Osteoblast (primary cell): ENCODE results near the gene LAMB2. TPM values are rescaled to one million over a fixed set of nuclear protein-coding genes. Genes with fewer than 3 reads are reported as not detected.

ENCODE experiments used
- DNase-seq: peaks from one replicate; pipeline ENCODE4 v3.0.0; 2011; ENCODE audit warnings: low spot score, mixed read lengths; ENCODE audit not compliant: insufficient read length; ENCODE audit errors: missing footprints
- H2AFZ ChIP-seq: 2 replicates; pipeline ENCODE4 v1.6.0; 2011; ENCODE audit warnings: mild to moderate bottlenecking, low read length
- H3K27ac ChIP-seq: 2 replicates; pipeline ENCODE4 v1.5.1; 2011; ENCODE audit warnings: mild to moderate bottlenecking, low read depth, low read length, moderate library complexity
- H3K27me3 ChIP-seq: 2 replicates; pipeline ENCODE4 v1.6.0; 2012; ENCODE audit warnings: mild to moderate bottlenecking, control low read depth, inconsistent platforms, low read length, moderate library complexity; ENCODE audit not compliant: insufficient read depth
- H3K36me3 ChIP-seq: 2 replicates; pipeline ENCODE4 v1.5.1; 2011; ENCODE audit warnings: mild to moderate bottlenecking, low read length, control low read depth, moderate library complexity; ENCODE audit not compliant: insufficient read depth
- H3K4me1 ChIP-seq: 2 replicates; pipeline ENCODE4 v1.5.1; 2011; ENCODE audit warnings: mild to moderate bottlenecking, low read length, control low read depth, moderate library complexity; ENCODE audit not compliant: insufficient read depth
- H3K4me2 ChIP-seq: 2 replicates; pipeline ENCODE4 v1.6.0; 2011; ENCODE audit warnings: mild to moderate bottlenecking, low read length; ENCODE audit not compliant: insufficient read depth
- H3K4me3 ChIP-seq: fragments of 200-600 bp; sonication (generic); 3 replicates; pipeline ENCODE4 v1.5.1; 2012; ENCODE audit warnings: mild to moderate bottlenecking, low read length, inconsistent platforms; ENCODE audit not compliant: insufficient read depth
- H3K79me2 ChIP-seq: 2 replicates; pipeline ENCODE4 v1.6.0; 2012; ENCODE audit warnings: mild to moderate bottlenecking, low read length, control low read depth, inconsistent platforms; ENCODE audit not compliant: insufficient read depth
- H3K9me3 ChIP-seq: 2 replicates; pipeline ENCODE4 v1.5.1; 2011; ENCODE audit warnings: low read depth, low read length, control low read depth
- H4K20me1 ChIP-seq: 2 replicates; pipeline ENCODE4 v1.6.0; 2012; ENCODE audit warnings: mild to moderate bottlenecking, low read length, control low read depth; ENCODE audit not compliant: insufficient read depth
- CTCF ChIP-seq: IDR thresholded peaks from 2 replicates; pipeline ENCODE4 v1.5.1; 2011; ENCODE audit warnings: mild to moderate bottlenecking, low read depth, low read length, moderate library complexity; ENCODE audit errors: extremely low read depth
- total RNA-seq: library from RNA; depleted of rRNA; stranded (reverse); fragments of >200 nt; gene quantifications from 2 replicates; pipeline ENCODE4 v1.2.3, GENCODE V29; 2012

Gene LAMB2
- total RNA-seq, 1 donor = 450 TPM

DNA sequence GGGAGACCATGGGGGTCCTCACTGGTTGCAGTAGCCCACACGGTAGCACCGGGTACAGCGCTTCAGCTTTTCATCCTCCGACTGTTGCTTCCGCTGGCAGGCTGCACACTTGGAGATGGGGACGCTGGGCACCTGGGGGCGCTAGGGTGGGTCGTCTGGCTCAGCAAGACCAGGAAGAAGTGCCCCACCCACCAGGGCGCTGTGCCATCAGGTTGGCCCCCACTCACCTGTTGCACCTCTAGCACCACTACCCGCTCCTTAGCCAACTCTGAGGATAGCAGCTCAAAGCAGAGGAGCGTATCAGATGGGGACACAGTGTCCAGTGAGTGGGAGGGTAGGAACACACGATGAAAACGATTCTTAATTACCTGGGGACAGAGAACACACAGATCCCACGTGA, 20.6 kb downstream of the LAMB2 start:
- no peak for TF ChIP-seq CTCF
- Histone ChIP-seq H3K36me3 (peaks cover 85% of the 10 kb centered on the region), H3K27me3 (no peaks in the 10 kb centered on the region), H4K20me1 (no peaks in the 10 kb centered on the region), H2AFZ (no peak overlapping the region), H3K4me3 (no peak overlapping the region), H3K4me1 (no peaks in the 10 kb centered on the region), H3K79me2 (peaks cover 1% of the 10 kb centered on the region), H3K9me3 (no peaks in the 10 kb centered on the region), H3K27ac (no peak overlapping the region), H3K4me2 (no peak overlapping the region)
- DNase-seq = peak; percentile 69

DNA sequence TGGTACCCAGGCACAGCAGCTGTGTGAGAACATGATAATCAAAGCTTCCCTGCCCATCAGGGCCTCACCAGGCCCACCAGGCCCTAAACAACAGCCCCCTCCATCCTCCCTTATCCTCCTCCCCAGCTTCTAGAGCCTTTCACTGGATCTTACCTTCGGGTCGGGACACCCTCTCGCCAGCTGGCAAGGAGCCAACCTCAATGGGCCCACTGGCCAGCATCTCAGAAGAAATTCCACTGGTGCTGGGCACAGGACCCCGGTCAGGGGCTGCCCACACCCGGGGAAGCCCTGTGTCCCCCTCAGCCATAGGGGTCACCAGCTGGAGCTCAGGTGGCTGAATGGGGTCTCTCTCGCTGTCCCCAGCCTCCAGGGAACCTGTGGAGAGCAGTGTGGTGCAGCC, 21.5 kb downstream of the LAMB2 start:
- no peaks in the 10 kb centered on the region for H3K4me1 ChIP-seq
- H3K4me2 ChIP-seq = no peak overlapping the region
- H3K36me3 ChIP-seq = peaks cover 81% of the 10 kb centered on the region
- H3K27me3 ChIP-seq = no peaks in the 10 kb centered on the region
- H4K20me1 ChIP-seq = no peaks in the 10 kb centered on the region
- H3K9me3 ChIP-seq = no peaks in the 10 kb centered on the region
- H3K27ac ChIP-seq = no peak overlapping the region
- H3K79me2 ChIP-seq = no peaks in the 10 kb centered on the region
- peak; percentile 27 for DNase-seq
- H2AFZ ChIP-seq = no peak overlapping the region
- no peak overlapping the region for H3K4me3 ChIP-seq
- TF ChIP-seq CTCF = no peak

DNA sequence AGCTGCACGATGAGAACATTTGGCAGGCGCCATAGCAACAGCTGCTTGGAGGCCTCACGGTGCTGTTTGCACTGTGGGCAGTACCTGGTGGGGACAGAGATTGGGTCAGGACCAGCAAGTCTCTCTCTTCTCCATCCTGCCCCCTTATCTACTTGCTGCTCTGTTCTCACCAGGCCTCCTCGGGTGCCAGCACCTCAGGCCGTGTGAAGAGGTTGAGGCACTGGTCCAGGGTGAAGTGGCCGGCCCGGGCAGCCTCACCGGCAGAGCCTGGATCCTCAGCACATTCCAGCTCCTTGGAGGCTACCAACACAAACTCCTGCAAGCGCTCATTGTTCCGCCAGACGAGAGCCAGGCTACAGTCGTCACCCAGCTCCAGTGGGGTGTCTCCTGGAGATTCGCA, 22.1 kb downstream of the LAMB2 start:
- Histone ChIP-seq H3K9me3 (no peaks in the 10 kb centered on the region), H3K4me1 (peaks cover 3% of the 10 kb centered on the region), H3K79me2 (no peaks in the 10 kb centered on the region), H3K36me3 (peaks cover 77% of the 10 kb centered on the region), H2AFZ (no peak overlapping the region), H3K27me3 (no peaks in the 10 kb centered on the region), H3K4me2 (no peak overlapping the region), H4K20me1 (no peaks in the 10 kb centered on the region), H3K4me3 (no peak overlapping the region), H3K27ac (no peak overlapping the region)
- DNase-seq = peak; percentile 77
- TF ChIP-seq CTCF = no peak

- H3K27ac ChIP-seq = no peak overlapping the region
- H3K27me3 ChIP-seq = no peaks in the 10 kb centered on the region
- H3K36me3 ChIP-seq = peaks cover 53% of the 10 kb centered on the region
- H3K79me2 ChIP-seq = peaks cover 15% of the 10 kb centered on the region
- no peak overlapping the region for H3K4me2 ChIP-seq
- TF ChIP-seq CTCF = no peak
- H3K4me1 ChIP-seq = peaks cover 20% of the 10 kb centered on the region
- H2AFZ ChIP-seq = no peak overlapping the region
- H4K20me1 ChIP-seq = no peaks in the 10 kb centered on the region
- H3K4me3 ChIP-seq = no peak overlapping the region
- H3K9me3 ChIP-seq = no peaks in the 10 kb centered on the region
- no peak for DNase-seq
These were observed 24.5 kb downstream of the LAMB2 start for GRCh38 chr3:49108346-49108745.
